Small intestine (tissue), 7 donors: Measurements from ENCODE around the gene AGBL5. TPM values are rescaled to one million over a fixed set of nuclear protein-coding genes. Genes with fewer than 3 reads are reported as not detected.

Experiments used
- DNase-seq, 2 donors: peaks; one replicate each; pipeline versions ENCODE4 v3.0.0 to v3.0.0-alpha.2; 2013
- FAIRE-seq: peaks from 2 replicates; lab custom pipeline; 2012; peaks lifted over from hg19 to GRCh38; lab: Jason Lieb, UNC
- H3K27ac ChIP-seq, 3 donors: one replicate each; pipeline ENCODE4 v1.5.1; 2013; ENCODE audit warnings: low read length in 2 of 3, mild to moderate bottlenecking in 2 of 3, control low read depth in 1 of 3, inconsistent platforms in 1 of 3, low read depth in 1 of 3, moderate library complexity in 1 of 3
- H3K27me3 ChIP-seq, 3 donors: one replicate each; pipeline ENCODE4 v1.6.1; 2013; ENCODE audit warnings: low read length in 3 of 3, inconsistent platforms in 1 of 3; ENCODE audit not compliant: control insufficient read depth in 3 of 3, insufficient read depth in 3 of 3
- H3K36me3 ChIP-seq, 3 donors: one replicate each; pipeline ENCODE4 v1.6.1; 2013; ENCODE audit warnings: low read length in 3 of 3, inconsistent platforms in 1 of 3, low read depth in 1 of 3, mild to moderate bottlenecking in 1 of 3, moderate library complexity in 1 of 3; ENCODE audit not compliant: control insufficient read depth in 3 of 3, insufficient read depth in 2 of 3
- H3K4me1 ChIP-seq, 3 donors: one replicate each; pipeline ENCODE4 v1.6.1; 2013; ENCODE audit warnings: low read length in 2 of 3, inconsistent platforms in 1 of 3, low read depth in 1 of 3, mild to moderate bottlenecking in 1 of 3, moderate library complexity in 1 of 3; ENCODE audit not compliant: control insufficient read depth in 3 of 3, insufficient read depth in 2 of 3
- H3K4me3 ChIP-seq, 3 donors: one replicate each; pipeline ENCODE4 v1.5.1; 2013; ENCODE audit warnings: low read length in 3 of 3, control low read depth in 1 of 3, inconsistent platforms in 1 of 3, low read depth in 1 of 3, mild to moderate bottlenecking in 1 of 3, moderate library complexity in 1 of 3
- H3K9me3 ChIP-seq, 2 donors: one replicate each; pipeline ENCODE4 v1.6.1; 2013; ENCODE audit warnings: low read depth in 1 of 2, low read length in 1 of 2; ENCODE audit not compliant: control insufficient read depth in 2 of 2, insufficient read depth in 1 of 2
- WGBS, 3 donors: extraction: QIAGEN DNeasy Blood & Tissue Kit; methylation state at CpG; one replicate each; pipeline ENCODE4 v1.1.7; 2013; 5-methylcytosine and 5-hydroxymethylcytosine counted together
- polyA plus RNA-seq, 4 donors: library from polyadenylated mRNA; stranded (reverse) in 3 of 4; unstranded in 1 of 4; fragments of 200-250 nt in 3 of 4; fragments of 120-200 nt in 1 of 4; gene quantifications; one replicate each; pipeline versions ENCODE4 v1.2.1 to v1.2.3, GENCODE V29; 2013
- donor health status: healthy with polysubstance abuse.
- donor health status: control.
- donor health status: control.
- donor health status: Bipolar disorder and iron deficiency.
- donor health status: healthy.

AGBL5 gene
- polyA plus RNA-seq, 4 donors, result 6.0 to 28.9 (median 8.8) TPM

DNA sequence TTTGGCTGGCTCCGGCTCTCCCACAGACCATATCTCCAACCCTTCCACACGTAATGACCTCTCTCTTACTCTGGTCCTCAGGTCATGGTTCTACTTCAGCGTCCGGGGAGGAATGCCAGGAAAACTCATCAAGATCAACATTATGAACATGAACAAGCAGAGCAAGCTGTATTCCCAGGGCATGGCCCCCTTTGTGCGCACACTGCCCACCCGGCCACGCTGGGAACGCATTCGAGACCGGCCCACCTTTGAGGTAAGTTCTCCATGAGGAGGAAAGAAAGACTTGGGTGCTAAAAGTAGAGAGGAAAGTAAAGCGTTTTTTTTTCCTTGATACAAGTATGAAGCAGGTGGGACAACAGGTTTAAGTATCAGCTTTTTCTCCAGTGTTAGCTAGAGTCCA is 1.9 kb downstream of the AGBL5 start:
- Histone ChIP-seq H3K27me3 (no peaks in the 10 kb centered on the region), H3K36me3 (peaks cover 0 to 39% (median 3%) of the 10 kb centered on the region in 3 donors), H3K4me3 (no peak overlapping the region), H3K9me3 (no peaks in the 10 kb centered on the region), H3K4me1 (peaks cover 0 to 10% (median 0%) of the 10 kb centered on the region in 3 donors), H3K27ac (no peak overlapping the region)
- no peak for DNase-seq
- 89 to 92% (median 89%) methylated on average over 11 of the region's 11 CpGs for WGBS, 3 donors
- no peak for FAIRE-seq

DNA sequence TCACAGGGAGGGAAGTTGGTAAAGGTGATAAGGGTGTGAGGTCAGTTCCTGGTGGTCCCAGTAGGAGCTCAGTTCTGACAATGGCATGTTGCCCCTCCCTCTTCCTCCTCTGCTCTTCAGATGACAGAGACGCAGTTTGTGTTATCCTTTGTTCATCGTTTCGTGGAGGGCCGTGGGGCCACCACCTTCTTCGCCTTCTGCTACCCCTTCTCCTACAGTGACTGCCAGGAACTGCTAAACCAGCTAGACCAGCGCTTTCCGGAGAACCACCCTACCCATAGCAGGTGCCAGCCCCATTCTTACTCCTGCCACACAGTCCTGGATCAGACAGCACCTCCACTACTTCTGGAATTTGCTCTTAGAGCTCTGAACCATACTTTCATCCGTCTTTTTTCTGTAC is 2.3 kb downstream of the AGBL5 start:
- Histone ChIP-seq H3K4me1 (peaks cover 0 to 10% (median 0%) of the 10 kb centered on the region in 3 donors), H3K9me3 (no peaks in the 10 kb centered on the region), H3K4me3 (no peak overlapping the region), H3K27me3 (no peaks in the 10 kb centered on the region), H3K27ac (no peak overlapping the region), H3K36me3 (peaks cover 0 to 42% (median 3%) of the 10 kb centered on the region in 3 donors)
- FAIRE-seq (no peak), DNase-seq (no peak)
- WGBS, 3 donors, result 88 to 90% (median 89%) methylated on average over 8 of the region's 8 CpGs

DNA sequence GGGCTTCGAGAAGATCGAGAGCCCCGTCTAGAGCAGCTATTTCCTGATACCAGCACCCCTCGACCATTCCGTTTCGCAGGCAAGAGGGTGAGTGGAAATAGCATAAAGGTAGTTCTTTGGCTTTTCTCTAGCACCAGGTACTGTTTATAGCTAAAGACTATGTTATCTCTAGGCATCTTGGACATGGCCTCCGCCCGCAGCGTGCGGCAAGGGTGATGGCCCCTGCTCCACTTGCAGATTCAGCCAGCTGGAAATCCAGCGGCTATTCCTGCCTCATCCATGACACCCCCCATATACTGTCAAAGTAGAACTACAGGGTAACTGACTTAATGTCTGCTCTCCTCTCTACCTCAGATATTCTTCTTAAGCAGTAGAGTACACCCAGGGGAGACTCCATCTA is 3.3 kb downstream of the AGBL5 start:
- Histone ChIP-seq H3K9me3 (no peaks in the 10 kb centered on the region), H3K27me3 (no peaks in the 10 kb centered on the region)

DNA sequence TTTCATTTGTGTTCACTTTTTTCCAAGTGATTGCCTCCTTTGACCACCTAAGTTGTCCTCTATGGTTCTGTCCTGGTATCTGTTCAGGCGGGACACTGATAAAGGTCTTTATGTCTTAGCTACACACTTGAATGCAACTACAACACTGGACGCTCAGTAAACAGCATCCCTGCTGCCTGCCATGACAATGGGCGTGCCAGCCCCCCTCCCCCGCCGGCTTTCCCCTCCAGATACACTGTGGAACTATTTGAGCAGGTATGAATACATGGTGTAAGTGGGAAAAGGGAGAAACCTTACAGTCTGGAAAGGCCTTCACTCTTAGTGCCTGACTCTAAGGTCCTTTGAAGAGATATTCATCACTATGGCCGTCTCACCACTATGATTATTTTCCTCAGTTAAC is 5.7 kb downstream of the AGBL5 start:
- Histone ChIP-seq H3K4me1 (peaks cover 0 to 3% (median 0%) of the 10 kb centered on the region in 3 donors), H3K9me3 (no peaks in the 10 kb centered on the region), H3K27ac (no peak overlapping the region), H3K4me3 (no peak overlapping the region), H3K27me3 (no peaks in the 10 kb centered on the region), H3K36me3 (peaks cover 2 to 56% (median 3%) of the 10 kb centered on the region in 3 donors)
- WGBS, 3 donors, result 89 to 96% (median 93%) methylated on average over 6 of the region's 6 CpGs
- DNase-seq (no peak), FAIRE-seq (no peak)

More for the DNA sequence above, 3.3 kb downstream of the AGBL5 start:
- 95 to 96% (median 96%) methylated on average over 11 of the region's 11 CpGs for WGBS, 3 donors
- Histone ChIP-seq H3K4me1 (peaks cover 0 to 6% (median 0%) of the 10 kb centered on the region in 3 donors), H3K27ac (no peak overlapping the region), H3K4me3 (no peak overlapping the region), H3K36me3 (peaks cover 0 to 52% (median 3%) of the 10 kb centered on the region in 3 donors)
- no peak for DNase-seq
- FAIRE-seq, result no peak

DNA sequence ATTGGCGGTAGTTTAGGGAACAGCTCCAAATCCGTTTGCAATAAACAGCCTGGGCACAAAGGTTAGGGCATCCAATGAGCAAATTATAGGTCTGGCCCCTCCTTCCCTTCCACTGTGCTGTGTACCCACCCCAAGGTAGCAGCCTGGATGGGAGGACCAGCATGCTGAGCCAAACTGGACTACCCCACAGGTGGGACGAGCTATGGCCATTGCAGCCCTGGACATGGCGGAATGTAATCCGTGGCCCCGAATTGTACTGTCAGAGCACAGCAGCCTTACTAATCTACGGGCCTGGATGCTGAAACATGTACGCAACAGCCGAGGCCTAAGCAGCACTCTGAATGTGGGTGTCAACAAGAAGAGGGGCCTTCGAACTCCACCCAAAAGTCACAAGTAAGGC is 6.7 kb downstream of the AGBL5 start:
- WGBS, 3 donors, result 81 to 85% (median 84%) methylated on average over 10 of the region's 10 CpGs
- Histone ChIP-seq H3K27ac (no peak overlapping the region), H3K9me3 (no peaks in the 10 kb centered on the region), H3K27me3 (no peaks in the 10 kb centered on the region), H3K4me3 (no peak overlapping the region), H3K36me3 (peaks cover 2 to 53% (median 5%) of the 10 kb centered on the region in 3 donors), H3K4me1 (no peaks in the 10 kb centered on the region)
- no peak for FAIRE-seq
- DNase-seq, result no peak

DNA sequence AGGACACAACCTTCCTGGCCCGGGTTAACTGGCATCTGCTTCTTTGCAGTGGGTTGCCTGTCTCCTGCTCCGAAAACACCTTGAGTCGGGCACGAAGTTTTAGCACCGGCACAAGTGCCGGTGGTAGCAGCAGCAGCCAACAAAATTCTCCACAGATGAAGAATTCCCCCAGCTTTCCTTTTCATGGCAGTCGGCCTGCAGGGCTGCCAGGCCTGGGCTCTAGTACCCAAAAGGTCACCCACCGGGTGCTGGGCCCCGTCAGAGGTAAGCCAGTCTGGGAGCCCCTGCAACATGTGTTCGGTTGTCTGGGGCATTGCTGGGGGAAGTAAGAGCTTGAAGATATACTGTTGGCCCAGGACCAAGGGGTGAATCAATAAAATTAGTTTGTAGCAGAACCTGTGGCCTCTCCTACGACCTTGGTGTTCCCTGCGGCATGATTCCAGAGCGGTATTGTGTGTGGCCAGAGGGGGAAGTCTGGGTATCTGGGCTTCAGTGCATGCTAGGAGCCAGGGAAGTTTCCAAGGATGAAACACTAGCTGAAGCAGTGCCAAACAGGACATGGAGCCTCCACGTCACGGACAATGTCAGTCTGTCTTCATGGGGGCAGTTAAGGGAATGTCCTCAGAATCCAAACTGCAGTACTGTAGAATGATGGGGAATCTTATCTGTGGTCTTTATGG is 7.8 kb downstream of the AGBL5 start:
- 79 to 84% (median 83%) methylated on average over 15 of the region's 15 CpGs for WGBS, 3 donors
- H3K36me3 ChIP-seq, result peaks cover 2 to 43% (median 5%) of the 10 kb centered on the region in 3 donors
- no peak for FAIRE-seq

DNA sequence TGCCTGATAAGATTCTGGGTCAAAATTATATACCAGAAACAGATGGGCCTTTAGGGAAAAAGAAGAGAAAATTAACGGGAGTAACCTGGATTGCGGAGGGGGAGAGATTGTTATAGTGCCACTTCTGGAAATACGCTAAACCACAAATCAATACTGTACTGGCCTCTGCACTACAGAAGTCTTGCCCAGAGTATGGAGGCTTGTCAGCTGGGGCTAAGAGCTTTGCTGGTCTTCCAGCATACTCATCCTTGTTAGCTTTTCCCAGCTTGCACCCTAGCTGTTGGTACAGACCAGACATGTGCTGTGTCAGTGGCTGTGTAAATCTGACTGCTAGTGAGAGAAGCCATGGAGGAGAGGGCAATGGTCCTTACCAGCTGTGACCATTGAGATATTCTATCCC is 8.9 kb downstream of the AGBL5 start:
- H3K4me3 ChIP-seq, result no peak overlapping the region

More for the DNA sequence above, 7.8 kb downstream of the AGBL5 start:
- no peak for DNase-seq
- Histone ChIP-seq H3K4me3 (no peak overlapping the region), H3K9me3 (no peaks in the 10 kb centered on the region), H3K4me1 (no peaks in the 10 kb centered on the region), H3K27me3 (no peaks in the 10 kb centered on the region), H3K27ac (no peak overlapping the region)

DNA sequence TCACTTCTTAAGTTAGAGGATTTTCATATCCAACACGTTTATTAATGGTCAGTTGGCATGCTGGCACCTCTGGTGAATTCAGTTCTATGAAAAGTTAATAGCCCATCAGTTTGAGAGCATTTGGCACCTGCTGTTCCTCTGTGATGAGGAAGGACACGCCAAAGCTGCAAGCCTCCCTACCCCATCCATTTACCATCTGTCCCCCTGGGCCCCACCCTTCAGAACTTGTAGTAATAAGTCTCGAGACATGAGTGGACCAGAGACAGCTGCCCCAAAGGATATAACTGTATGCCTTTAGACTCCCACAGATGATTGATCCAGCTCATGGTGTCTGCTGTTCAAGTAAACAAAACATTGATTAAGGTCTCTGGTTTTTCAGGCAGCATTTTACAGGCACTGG is 13.7 kb downstream of the AGBL5 start:
- H3K36me3 ChIP-seq, result peaks cover 2 to 41% (median 8%) of the 10 kb centered on the region in 3 donors
- H3K4me1 ChIP-seq, result peaks cover under 1 to 6% (median 3%) of the 10 kb centered on the region in 3 donors
- FAIRE-seq (no peak), DNase-seq (no peak)
- no peaks in the 10 kb centered on the region for H3K9me3 ChIP-seq
- no peaks in the 10 kb centered on the region for H3K27me3 ChIP-seq
- no peak overlapping the region for H3K4me3 ChIP-seq
- no peak overlapping the region for H3K27ac ChIP-seq
- WGBS, 3 donors, result 68 to 86% (median 71%) methylated on average over 3 of the region's 3 CpGs

More for the DNA sequence above, 8.9 kb downstream of the AGBL5 start:
- Histone ChIP-seq H3K4me1 (no peaks in the 10 kb centered on the region), H3K27me3 (no peaks in the 10 kb centered on the region), H3K9me3 (no peaks in the 10 kb centered on the region), H3K36me3 (peaks cover 2 to 34% (median 3%) of the 10 kb centered on the region in 3 donors), H3K27ac (no peak overlapping the region)
- no peak for DNase-seq
- no peak for FAIRE-seq
- WGBS, 3 donors, result 90 to 93% (median 90%) methylated on average over 3 of the region's 3 CpGs
